Activated naive CD4-positive, alpha-beta T cell treated with anti-CD3 and anti-CD28 coated beads, Interleukin-2, amount 50 U/mL, for 72 hours (primary cell): ENCODE measurements around the gene KRT77. TPM values are rescaled to one million over a fixed set of nuclear protein-coding genes. Genes with fewer than 3 reads are reported as not detected.

Experiments used
- total RNA-seq, 2 donors: library from RNA; stranded (reverse); gene quantifications; one replicate each; pipeline ENCODE4 v1.2.3, GENCODE V29; 2022

Gene KRT77
- total RNA-seq, 2 donors from 2014 or later: not detected

Other genes starting within 250 kb of the KRT77 start
- not detected for gene KRT6C, start 229.7 kb downstream of the KRT77 start, total RNA-seq
- not detected for gene KRT6A, start 210.3 kb downstream of the KRT77 start, total RNA-seq
- gene KRT5, start 183.1 kb downstream of the KRT77 start, total RNA-seq: not detected
- gene KRT71, start 150.4 kb downstream of the KRT77 start, total RNA-seq: not detected
- not detected for gene KRT74, start 129.7 kb downstream of the KRT77 start, total RNA-seq
- 1 to 10 TPM; 1.4 to 7.7 TPM for gene KRT72, start 102.1 kb downstream of the KRT77 start, total RNA-seq
- gene KRT73, start 85.0 kb downstream of the KRT77 start, total RNA-seq: 1 to 10 TPM in 1 of 2 donors, under 1 TPM in 1; 0.98 to 4.9 TPM
- gene KRT2, start 51.3 kb downstream of the KRT77 start, total RNA-seq: not detected
- gene KRT1, start 23.1 kb downstream of the KRT77 start, total RNA-seq: not detected
- gene KRT76, start 73.8 kb upstream of the KRT77 start, total RNA-seq: not detected
- gene KRT3, start 92.6 kb upstream of the KRT77 start, total RNA-seq: under 1 TPM in 1 of 2 donors, not detected in 1; 0.09 TPM
- not detected for gene KRT4, start 110.6 kb upstream of the KRT77 start, total RNA-seq
- gene KRT79, start 130.8 kb upstream of the KRT77 start, total RNA-seq: under 1 TPM; 0.12 to 0.25 TPM
- not detected for gene KRT78, start 145.5 kb upstream of the KRT77 start, total RNA-seq
- under 1 TPM; 0.34 to 0.66 TPM for gene KRT8, start 201.6 kb upstream of the KRT77 start, total RNA-seq
- 1 to 10 TPM; 7.7 to 8.5 TPM for gene KRT18, start 245.6 kb upstream of the KRT77 start, total RNA-seq